ENCODE results near the gene AKAP13.

Gene AKAP13

GRCh38 chr15:85543741-85544155, 163.3 kb downstream of the AKAP13 start:
- DNase-seq = peak; percentile 89

GRCh38 chr15:85545185-85545584, 164.8 kb downstream of the AKAP13 start:
- DNase-seq = no peak

DNA sequence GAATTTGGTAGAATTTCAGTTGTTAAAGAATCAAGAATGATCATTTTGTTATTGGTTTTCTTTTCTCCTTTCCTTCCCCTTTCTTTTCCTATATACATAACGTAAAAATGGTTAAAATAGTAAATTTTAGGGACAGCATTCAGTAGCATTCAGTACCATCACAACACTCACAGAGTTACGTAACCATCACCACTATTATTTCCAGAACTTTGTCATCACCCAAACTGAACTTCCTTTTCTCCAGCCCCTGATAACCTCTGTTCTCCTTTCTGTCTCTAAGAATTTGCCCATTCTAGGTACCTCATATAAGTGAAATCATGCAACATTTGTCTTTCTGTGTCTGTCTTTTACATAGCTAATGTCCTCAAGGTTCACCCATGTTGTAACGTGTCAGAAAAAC, 165.3 kb downstream of the AKAP13 start:
- no peak for DNase-seq

DNA sequence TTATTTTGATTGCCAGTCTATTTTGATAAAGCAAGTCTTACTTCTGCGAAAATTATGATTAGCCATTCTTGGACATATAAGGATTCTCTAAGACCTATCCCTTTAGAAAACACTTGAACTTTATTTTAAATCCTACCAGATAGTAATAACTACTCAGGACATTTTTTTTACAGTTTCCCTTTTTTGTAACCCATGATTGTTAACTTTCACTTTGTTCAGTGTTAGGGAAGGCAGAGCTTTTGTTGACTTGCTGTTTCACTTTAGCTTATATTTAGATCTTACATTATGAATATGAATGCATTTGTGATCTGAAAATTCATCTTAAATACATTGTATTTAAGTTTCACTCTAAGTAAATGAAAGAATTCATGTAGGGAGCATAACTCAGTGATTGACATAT, 167.0 kb downstream of the AKAP13 start:
- no peak for DNase-seq

DNA sequence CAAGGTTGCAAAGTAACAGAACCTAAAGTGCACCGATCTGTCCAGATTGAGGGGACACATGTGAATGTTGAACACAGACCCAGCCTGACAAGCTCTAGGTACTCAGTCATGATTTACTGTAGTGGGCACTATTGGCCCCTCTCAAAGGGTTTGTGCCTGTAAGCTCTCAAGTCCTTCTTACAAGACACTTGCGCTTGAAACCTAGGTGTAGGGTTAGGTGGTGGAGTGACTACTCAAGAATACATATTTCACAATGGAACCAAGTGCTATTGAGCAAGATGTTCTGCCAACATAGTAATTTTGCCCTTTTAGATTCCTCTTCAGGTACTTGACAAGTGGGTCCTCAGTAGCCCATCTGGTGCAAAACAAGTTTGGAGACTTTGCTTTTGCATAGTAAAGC, 169.9 kb downstream of the AKAP13 start:
- DNase-seq = no peak

DNA sequence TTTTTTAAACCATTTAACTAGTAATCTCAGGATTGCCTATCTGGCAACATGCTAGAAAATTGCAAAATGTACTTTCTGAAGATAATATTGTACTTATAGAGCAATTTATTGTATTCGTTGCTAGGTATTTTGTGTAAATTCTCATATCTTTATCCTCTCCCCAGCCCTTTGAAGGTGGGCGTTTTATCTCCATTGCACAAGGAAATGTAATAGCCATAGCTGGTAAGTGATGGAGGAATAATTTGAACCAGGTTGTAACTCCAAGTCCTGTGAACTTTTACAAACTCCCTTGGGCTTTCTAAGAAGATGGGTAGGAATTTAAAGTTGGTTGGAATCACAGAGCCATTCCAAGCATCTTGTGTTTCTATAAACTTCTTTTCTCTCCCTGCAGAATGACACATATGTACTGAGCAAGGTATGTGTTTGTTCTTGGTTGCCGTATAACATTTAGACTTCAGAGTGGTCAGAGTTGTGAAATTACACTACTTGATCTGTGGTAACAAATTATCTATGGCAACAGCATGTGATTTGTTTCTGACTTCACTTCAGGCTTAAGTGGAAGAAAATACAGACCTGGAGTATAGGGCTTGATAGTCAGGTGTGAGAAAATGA, 170.9 kb downstream of the AKAP13 start:
- DNase-seq = no peak

DNA sequence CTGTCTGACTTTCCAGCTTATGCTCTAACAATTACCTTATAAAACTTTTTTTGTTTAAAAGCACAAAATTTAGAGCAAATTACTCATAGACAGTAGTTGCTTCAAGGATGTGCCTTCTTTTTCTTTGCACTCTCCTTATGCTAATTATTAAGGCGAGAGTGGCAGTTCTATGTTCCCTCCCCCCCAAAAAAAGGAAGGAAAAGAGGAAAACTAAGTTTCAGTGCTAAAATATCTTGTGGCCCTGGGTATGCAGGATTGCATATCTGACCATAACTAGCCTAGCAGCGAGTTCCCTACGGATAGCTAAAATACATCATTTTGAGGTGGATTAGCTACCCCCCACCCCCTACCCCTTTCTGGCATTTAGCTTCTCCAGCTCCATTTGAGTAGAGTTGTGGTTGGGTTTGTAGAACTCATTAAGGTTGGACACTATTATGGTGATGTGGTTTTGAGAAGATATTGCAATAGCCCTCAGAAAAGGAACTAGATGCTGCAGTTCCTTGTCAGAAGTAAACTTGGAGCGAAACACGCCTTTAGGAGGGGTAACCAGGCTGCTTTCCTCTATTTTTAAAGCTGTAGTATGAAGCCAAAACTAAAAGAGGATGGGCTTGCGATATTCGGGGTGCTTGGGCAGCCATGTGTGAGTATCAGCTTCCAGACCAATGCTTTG, 174.6 kb downstream of the AKAP13 start:
- no peak for DNase-seq

DNA sequence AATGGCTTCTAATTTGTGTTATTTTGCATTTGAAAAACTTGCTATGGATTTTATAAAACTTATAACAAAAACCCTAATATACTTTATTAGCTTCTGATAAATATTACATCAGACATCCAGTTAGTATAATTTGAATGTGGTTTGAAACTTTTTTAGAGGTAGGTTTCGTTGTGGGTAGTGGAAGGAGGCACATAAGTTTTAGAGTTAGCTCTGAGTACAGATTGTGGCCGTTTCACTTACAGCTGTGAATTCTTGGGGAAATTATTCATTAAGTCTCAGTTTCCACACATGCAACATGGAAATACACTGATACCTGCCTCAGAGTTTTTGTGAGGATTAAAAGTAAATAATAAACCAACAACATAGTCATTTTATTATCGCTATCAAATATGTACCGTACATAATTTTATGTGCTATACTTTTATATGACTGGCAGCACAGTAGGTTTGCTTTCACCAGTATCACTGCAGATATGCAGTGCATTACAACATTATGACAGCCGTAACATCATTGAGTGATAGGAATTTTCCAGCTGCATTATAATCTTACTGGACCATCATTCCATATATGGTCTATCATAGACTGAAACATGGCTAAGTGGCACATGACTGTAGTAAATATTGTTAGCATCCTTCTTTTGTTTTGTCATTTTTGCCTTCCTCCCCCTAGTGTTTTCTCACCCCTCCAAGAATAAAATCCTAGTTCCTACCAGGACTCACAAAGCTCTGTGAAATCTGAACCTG, 175.6 kb downstream of the AKAP13 start:
- DNase-seq = no peak

- no peak for DNase-seq
These were observed 176.2 kb downstream of the AKAP13 start for GRCh38 chr15:85556618-85556895.

- no peak for DNase-seq
These were observed 177.0 kb downstream of the AKAP13 start for GRCh38 chr15:85557385-85557784.

DNA sequence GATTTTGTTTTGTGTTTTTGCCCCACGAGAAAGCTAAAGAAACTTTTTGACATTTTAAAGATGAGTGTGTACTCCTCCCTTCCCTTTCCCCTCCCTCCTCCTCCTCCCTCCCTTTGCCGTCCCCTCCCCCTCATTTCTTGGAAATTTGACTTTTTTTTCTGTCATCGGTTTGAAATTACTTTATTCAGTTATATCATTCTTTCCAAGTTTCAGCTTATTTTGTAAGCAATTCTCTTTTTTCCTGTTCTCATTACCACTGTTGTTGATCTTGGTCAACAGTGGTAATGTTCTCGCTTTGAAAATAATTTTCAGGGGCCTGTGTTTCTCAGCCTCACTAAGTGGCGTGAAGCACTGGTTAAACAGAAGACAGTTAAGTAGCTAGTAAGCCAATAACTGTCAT, 178.4 kb downstream of the AKAP13 start:
- DNase-seq = no peak

DNA sequence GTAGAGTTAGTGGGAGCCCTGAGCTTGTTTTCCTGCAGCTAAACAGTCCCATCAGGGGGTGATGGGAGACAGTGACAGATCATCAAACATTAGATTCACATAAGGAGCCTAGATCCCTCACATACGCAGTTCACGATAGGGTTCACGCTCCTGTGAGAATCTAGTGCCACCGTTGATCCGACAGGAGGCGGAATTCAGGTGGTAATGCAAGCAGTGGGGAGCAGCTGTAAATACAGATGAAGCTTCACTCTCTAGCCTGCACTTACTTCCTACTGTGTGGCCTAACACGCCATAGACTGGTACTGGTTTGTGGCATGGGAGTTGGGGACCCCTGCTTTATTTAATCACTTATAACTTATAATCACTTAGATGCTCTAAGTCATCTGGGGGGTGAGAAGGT, 179.1 kb downstream of the AKAP13 start:
- DNase-seq = peak; percentile 6

DNA sequence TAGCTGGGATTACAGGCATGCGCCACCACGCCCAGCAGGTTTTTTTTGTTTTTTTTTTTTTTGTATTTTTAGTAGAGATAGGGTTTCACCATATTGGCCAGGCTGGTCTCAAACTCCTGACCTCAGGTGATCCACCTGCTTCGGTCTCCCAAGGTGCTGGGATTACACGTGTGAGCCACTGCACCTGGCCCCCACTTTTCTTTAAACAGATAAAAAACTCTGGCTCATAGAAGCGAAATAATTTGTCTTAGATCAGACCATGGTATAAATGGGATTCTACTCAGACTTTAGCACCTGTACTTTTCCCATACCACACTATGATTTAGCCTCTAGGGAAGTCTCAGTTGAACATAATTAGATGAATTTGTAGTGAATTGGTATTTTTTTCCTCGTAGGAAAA, 182.4 kb downstream of the AKAP13 start:
- no peak for DNase-seq

DNA sequence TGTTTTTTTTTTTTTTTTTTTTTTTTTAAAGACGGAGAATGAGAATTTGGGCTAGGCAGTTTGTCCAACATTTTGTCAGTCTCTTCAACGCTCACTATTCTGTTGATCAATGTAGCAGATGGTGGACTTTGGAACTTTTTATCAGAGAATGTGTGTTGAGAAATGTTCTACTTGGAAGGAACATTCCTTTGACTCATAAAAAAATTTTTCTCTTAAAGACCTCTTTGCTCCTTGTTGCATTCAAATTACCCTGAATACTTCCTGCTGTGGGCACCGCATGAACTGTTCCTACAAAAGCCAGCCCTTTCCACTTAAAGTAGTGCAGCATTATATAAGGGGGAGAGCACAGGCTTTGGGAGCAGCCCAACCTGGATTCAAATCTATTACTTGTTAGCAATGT, 182.9 kb downstream of the AKAP13 start:
- peak; percentile 5 for DNase-seq

GRCh38 chr15:85563731-85564130, 183.3 kb downstream of the AKAP13 start:
- DNase-seq = no peak

DNA sequence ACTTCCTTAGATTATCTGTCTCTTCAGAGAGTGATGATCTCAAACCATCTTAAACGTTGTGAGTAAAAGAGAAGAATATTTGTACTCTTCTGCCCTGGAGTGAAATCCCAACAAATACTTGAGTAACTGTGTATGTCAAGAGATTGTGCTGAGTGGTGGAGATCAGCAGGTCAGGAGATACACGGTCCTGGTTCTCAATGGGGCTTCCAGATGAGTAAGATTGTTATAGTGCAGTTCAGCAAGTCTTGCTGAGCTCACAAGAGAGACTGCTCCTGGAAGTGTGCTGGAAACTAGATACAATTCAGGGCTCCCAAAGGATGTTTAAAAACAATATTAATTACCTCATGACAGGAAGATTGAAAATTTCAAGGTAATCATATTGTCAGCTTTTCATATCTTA, 184.3 kb downstream of the AKAP13 start:
- no peak for DNase-seq

DNA sequence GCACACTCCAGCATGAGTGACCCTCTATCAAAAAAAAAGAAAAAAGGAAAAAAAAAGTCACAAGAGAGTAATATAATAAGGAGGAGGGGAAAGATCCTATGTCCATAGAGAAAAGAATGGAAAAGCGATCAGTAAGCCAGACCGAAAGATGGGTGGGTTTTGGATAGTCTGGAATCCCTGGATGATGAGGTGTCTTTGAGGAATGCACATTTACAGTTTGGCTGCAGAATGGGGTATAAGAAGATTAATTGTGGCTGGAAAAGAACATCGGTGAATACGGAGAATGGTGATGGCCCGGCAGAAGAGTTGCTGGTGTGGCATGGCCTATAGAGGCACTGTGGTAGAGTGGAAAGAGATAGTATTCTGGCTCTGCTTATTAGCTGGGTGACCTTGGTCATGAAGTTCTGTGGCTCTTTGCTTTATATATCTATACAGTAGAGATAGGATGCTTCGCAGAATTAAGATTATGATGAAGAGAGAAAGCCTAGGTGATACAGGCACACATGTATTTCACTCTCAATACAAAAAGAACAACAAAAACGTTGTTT, 187.9 kb downstream of the AKAP13 start:
- DNase-seq = no peak

- DNase-seq = no peak
These were observed 189.9 kb downstream of the AKAP13 start for GRCh38 chr15:85570336-85570735.

DNA sequence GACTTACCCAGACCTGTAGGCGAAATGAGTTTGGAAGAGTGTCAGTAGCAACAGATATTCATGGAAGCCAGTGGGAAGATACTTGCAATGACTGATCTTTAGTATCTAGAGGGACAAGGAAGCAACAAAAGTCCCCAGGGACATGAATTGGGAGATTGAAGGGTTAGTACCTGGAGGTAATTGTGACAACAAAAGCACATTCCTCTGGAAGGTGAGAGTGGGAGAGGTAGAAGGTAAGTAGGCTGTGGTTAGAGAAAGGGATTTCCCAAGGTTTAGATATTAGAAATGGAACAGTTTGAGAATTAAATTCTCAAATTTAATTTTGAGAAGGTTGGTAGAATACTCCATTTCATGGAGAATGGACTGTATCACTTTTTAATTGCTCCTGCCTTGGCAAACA, 191.4 kb downstream of the AKAP13 start:
- DNase-seq = no peak

- DNase-seq = no peak
These were observed 196.0 kb downstream of the AKAP13 start for GRCh38 chr15:85576392-85576791.

DNA sequence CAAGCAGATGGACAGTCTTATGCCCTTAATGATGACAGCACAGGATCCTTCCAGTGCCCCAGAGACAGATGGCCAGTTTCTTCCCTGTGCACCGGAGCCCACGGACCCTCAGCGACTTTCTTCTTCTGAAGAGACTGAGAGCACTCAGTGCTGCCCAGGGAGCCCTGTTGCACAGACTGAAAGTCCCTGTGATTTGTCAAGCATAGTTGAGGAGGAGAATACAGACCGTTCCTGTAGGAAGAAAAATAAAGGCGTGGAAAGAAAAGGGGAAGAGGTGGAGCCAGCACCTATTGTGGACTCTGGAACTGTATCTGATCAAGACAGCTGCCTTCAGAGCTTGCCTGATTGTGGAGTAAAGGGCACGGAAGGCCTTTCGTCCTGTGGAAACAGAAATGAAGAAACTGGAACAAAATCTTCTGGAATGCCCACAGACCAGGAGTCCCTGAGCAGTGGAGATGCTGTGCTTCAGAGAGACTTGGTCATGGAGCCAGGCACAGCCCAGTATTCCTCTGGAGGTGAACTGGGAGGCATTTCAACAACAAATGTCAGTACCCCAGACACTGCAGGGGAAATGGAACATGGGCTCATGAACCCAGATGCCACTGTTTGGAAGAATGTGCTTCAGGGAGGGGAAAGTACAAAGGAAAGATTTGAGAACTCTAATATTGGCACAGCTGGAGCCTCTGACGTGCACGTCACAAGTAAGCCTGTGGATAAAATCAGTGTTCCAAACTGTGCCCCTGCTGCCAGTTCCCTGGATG, 198.7 kb downstream of the AKAP13 start:
- no peak for DNase-seq

- no peak for DNase-seq
These were observed 199.7 kb downstream of the AKAP13 start for GRCh38 chr15:85579957-85580694.

DNA sequence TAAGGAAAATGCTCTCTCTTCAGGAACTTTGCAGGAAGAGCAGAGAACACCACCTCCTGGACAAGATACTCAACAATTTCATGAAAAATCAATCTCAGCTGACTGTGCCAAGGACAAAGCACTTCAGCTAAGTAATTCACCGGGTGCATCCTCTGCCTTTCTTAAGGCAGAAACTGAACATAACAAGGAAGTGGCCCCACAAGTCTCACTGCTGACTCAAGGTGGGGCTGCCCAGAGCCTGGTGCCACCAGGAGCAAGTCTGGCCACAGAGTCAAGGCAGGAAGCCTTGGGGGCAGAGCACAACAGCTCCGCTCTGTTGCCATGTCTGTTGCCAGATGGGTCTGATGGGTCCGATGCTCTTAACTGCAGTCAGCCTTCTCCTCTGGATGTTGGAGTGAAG, 200.5 kb downstream of the AKAP13 start:
- no peak for DNase-seq

Measured in NCI-H69 (cell line).